Measurements from ENCODE around the gene TENT5C.
"Not testable (repeated sequence)": the region's sequence is repeated elsewhere in the genome, so short reads cannot be mapped to it uniquely, and the experiment has no call there.

Gene TENT5C

GRCh38 chr1:117605774-117606648 is at the start of gene TENT5C:
TENT5C (plus strand) TSS chr1:117606048; CDS start chr1:117622869, 16,821 bp downstream.
- peak within 1 kb of the TSS; percentile 79 for H3K27ac Mint-ChIP-seq
- H3K9me3 Mint-ChIP-seq, result no peaks in the 10 kb centered on the region
- H3K4me3 Mint-ChIP-seq, result peak within 1 kb of the TSS; percentile 96
- peaks cover 27% of the 10 kb centered on the region for H3K36me3 Mint-ChIP-seq
- peaks cover 44% of the 10 kb centered on the region for H3K4me1 Mint-ChIP-seq
- ATAC-seq, result peak; percentile 94
- H3K27me3 Mint-ChIP-seq, result no peaks in the 10 kb centered on the region

GRCh38 chr1:117556341-117556740 is 49.5 kb upstream of the TENT5C start:
- Mint-ChIP-seq H3K27me3 (no peaks in the 10 kb centered on the region), H3K4me1 (peaks cover 12% of the 10 kb centered on the region), H3K4me3 (no peak overlapping the region), H3K9me3 (peaks cover 7% of the 10 kb centered on the region), H3K27ac (no peak overlapping the region), H3K36me3 (peaks cover 10% of the 10 kb centered on the region)
- no peak for ATAC-seq

- Mint-ChIP-seq H3K4me1 (peaks cover 12% of the 10 kb centered on the region), H3K27ac (no peak overlapping the region), H3K9me3 (peaks cover 7% of the 10 kb centered on the region), H3K27me3 (no peaks in the 10 kb centered on the region), H3K4me3 (no peak overlapping the region), H3K36me3 (peaks cover 10% of the 10 kb centered on the region)
- no peak for ATAC-seq
Measured at GRCh38 chr1:117556976-117557375, 48.9 kb upstream of the TENT5C start.

GRCh38 chr1:117558451-117558850 is 47.4 kb upstream of the TENT5C start:
- not testable (repeated sequence) for ATAC-seq
- peaks cover 10% of the 10 kb centered on the region for H3K36me3 Mint-ChIP-seq

GRCh38 chr1:117559139-117559538 is 46.7 kb upstream of the TENT5C start:
- H3K4me1 Mint-ChIP-seq, result peaks cover 13% of the 10 kb centered on the region
- H3K36me3 Mint-ChIP-seq, result peaks cover 10% of the 10 kb centered on the region
- H3K27me3 Mint-ChIP-seq, result peaks cover 5% of the 10 kb centered on the region
- no peak for ATAC-seq
- no peak overlapping the region for H3K27ac Mint-ChIP-seq
- H3K9me3 Mint-ChIP-seq, result peaks cover 7% of the 10 kb centered on the region
- H3K4me3 Mint-ChIP-seq, result no peak overlapping the region

More at GRCh38 chr1:117558451-117558850, 47.4 kb upstream of the TENT5C start:
- not testable (repeated sequence) for H3K4me3 Mint-ChIP-seq, H3K9me3 Mint-ChIP-seq, H3K27ac Mint-ChIP-seq, H3K27me3 Mint-ChIP-seq
- H3K4me1 Mint-ChIP-seq, result peaks cover 12% of the 10 kb centered on the region

- H3K27me3 Mint-ChIP-seq, result peaks cover 13% of the 10 kb centered on the region
- peaks cover 22% of the 10 kb centered on the region for H3K4me1 Mint-ChIP-seq
- H3K27ac Mint-ChIP-seq, result no peak overlapping the region
- no peak overlapping the region for H3K4me3 Mint-ChIP-seq
- peaks cover 10% of the 10 kb centered on the region for H3K36me3 Mint-ChIP-seq
- peaks cover 7% of the 10 kb centered on the region for H3K9me3 Mint-ChIP-seq
- ATAC-seq, result no peak
Measured at GRCh38 chr1:117559985-117560384, 45.9 kb upstream of the TENT5C start.

GRCh38 chr1:117561071-117561470 is 44.8 kb upstream of the TENT5C start:
- Mint-ChIP-seq H3K36me3 (peaks cover 10% of the 10 kb centered on the region), H3K9me3 (peaks cover 7% of the 10 kb centered on the region)
- ATAC-seq, result no peak

GRCh38 chr1:117561551-117561950 is 44.3 kb upstream of the TENT5C start:
- Mint-ChIP-seq H3K4me3 (no peak overlapping the region), H3K36me3 (peaks cover 10% of the 10 kb centered on the region), H3K4me1 (peaks cover 15% of the 10 kb centered on the region), H3K9me3 (peaks cover 7% of the 10 kb centered on the region), H3K27ac (no peak overlapping the region), H3K27me3 (peaks cover 15% of the 10 kb centered on the region)
- ATAC-seq, result no peak

More at GRCh38 chr1:117561071-117561470, 44.8 kb upstream of the TENT5C start:
- peaks cover 15% of the 10 kb centered on the region for H3K27me3 Mint-ChIP-seq
- H3K27ac Mint-ChIP-seq, result no peak overlapping the region
- peaks cover 19% of the 10 kb centered on the region for H3K4me1 Mint-ChIP-seq
- no peak overlapping the region for H3K4me3 Mint-ChIP-seq

- Mint-ChIP-seq H3K4me3 (no peak overlapping the region), H3K9me3 (peaks cover 7% of the 10 kb centered on the region), H3K27me3 (peaks cover 15% of the 10 kb centered on the region), H3K27ac (no peak overlapping the region), H3K36me3 (peaks cover 10% of the 10 kb centered on the region), H3K4me1 (peaks cover 10% of the 10 kb centered on the region)
- ATAC-seq, result no peak
Measured at GRCh38 chr1:117562581-117563491, 43.0 kb upstream of the TENT5C start.

GRCh38 chr1:117563492-117563875 is 42.4 kb upstream of the TENT5C start:
- Mint-ChIP-seq H3K27me3 (peaks cover 15% of the 10 kb centered on the region), H3K4me1 (peaks cover 10% of the 10 kb centered on the region), H3K4me3 (no peak overlapping the region), H3K9me3 (peaks cover 7% of the 10 kb centered on the region), H3K27ac (no peak overlapping the region), H3K36me3 (peaks cover 10% of the 10 kb centered on the region)
- no peak for ATAC-seq

- peaks cover 10% of the 10 kb centered on the region for H3K4me1 Mint-ChIP-seq
- no peak overlapping the region for H3K4me3 Mint-ChIP-seq
- no peak overlapping the region for H3K27ac Mint-ChIP-seq
- peaks cover 4% of the 10 kb centered on the region for H3K9me3 Mint-ChIP-seq
- peaks cover 6% of the 10 kb centered on the region for H3K36me3 Mint-ChIP-seq
- H3K27me3 Mint-ChIP-seq, result peaks cover 15% of the 10 kb centered on the region
- ATAC-seq, result no peak
Measured at GRCh38 chr1:117564227-117565075, 41.4 kb upstream of the TENT5C start.

- peaks cover 10% of the 10 kb centered on the region for H3K4me1 Mint-ChIP-seq
- H3K27me3 Mint-ChIP-seq, result peaks cover 15% of the 10 kb centered on the region
- no peak overlapping the region for H3K27ac Mint-ChIP-seq
- no peak overlapping the region for H3K4me3 Mint-ChIP-seq
- ATAC-seq, result no peak
- no peaks in the 10 kb centered on the region for H3K36me3 Mint-ChIP-seq
- H3K9me3 Mint-ChIP-seq, result no peaks in the 10 kb centered on the region
Measured at GRCh38 chr1:117565076-117565556, 40.7 kb upstream of the TENT5C start.

GRCh38 chr1:117565745-117566455 is 39.9 kb upstream of the TENT5C start:
- ATAC-seq, result no peak
- peaks cover 10% of the 10 kb centered on the region for H3K4me1 Mint-ChIP-seq
- peaks cover 15% of the 10 kb centered on the region for H3K27me3 Mint-ChIP-seq
- H3K9me3 Mint-ChIP-seq, result no peaks in the 10 kb centered on the region
- no peak overlapping the region for H3K27ac Mint-ChIP-seq
- no peak overlapping the region for H3K4me3 Mint-ChIP-seq
- H3K36me3 Mint-ChIP-seq, result no peaks in the 10 kb centered on the region

GRCh38 chr1:117566556-117566955 is 39.3 kb upstream of the TENT5C start:
- no peaks in the 10 kb centered on the region for H3K36me3 Mint-ChIP-seq
- no peak overlapping the region for H3K4me3 Mint-ChIP-seq
- no peaks in the 10 kb centered on the region for H3K9me3 Mint-ChIP-seq
- H3K27ac Mint-ChIP-seq, result no peak overlapping the region
- ATAC-seq, result no peak
- peaks cover 14% of the 10 kb centered on the region for H3K4me1 Mint-ChIP-seq
- H3K27me3 Mint-ChIP-seq, result peaks cover 15% of the 10 kb centered on the region

Measured in stimulated activated memory B cell treated with anti-CD40 and anti-IgM and Interleukin-4, amounts not matched to agents 10 μg/mL and 1 μg/mL and 100 μg/mL, for 72 hours (primary cell).